ENCODE measurements around the gene CDC42BPB. TPM values are rescaled to one million over a fixed set of nuclear protein-coding genes. Genes with fewer than 3 reads are reported as not detected.

Gene CDC42BPB
- total RNA-seq, 1 donor from 2014 or later = 116 TPM

GRCh38 chr14:103016594-103016993 lies 40.8 kb downstream of the CDC42BPB start:
- Histone ChIP-seq H2AFZ (ENCODE audit: low read depth, low read length) (no peak overlapping the region), H4K20me1 (ENCODE audit: insufficient read depth, low read length) (peaks cover 94% of the 10 kb centered on the region), H3K4me2 (ENCODE audit: low read length) (no peak overlapping the region), H3K9ac (ENCODE audit: low read length) (no peak overlapping the region), H3K4me3 (ENCODE audit: insufficient read depth, low read depth, low read length) (no peak overlapping the region), H3K79me2 (ENCODE audit: insufficient read depth, low read length) (peaks cover 93% of the 10 kb centered on the region), H3K36me3 (ENCODE audit: insufficient read depth, low read length) (no peaks in the 10 kb centered on the region), H3K27ac (ENCODE audit: low read depth, low read length) (no peak overlapping the region), H3K27me3 (ENCODE audit: insufficient read depth, low read length) (no peaks in the 10 kb centered on the region), H3K4me1 (ENCODE audit: insufficient read depth, low read length) (peaks cover 17% of the 10 kb centered on the region), H3K9me3 (ENCODE audit: insufficient read depth, low read depth, low read length) (no peaks in the 10 kb centered on the region)
- no peak for TF ChIP-seq EZH2 (IDR thresholded peaks at IDR 0.05; ENCODE audit: insufficient read depth, low read length)
- no peak for TF ChIP-seq CTCF (IDR thresholded peaks at IDR 0.05; ENCODE audit: insufficient read depth, low read depth, low read length)
- no peaks in the 10 kb centered on the region for H3K27me3 Mint-ChIP-seq (ENCODE audit: low read depth, unreplicated experiment)
- H3K36me3 Mint-ChIP-seq (ENCODE audit: low read depth, unreplicated experiment) = peaks cover 19% of the 10 kb centered on the region
- H3K27ac Mint-ChIP-seq (ENCODE audit: unreplicated experiment) = peak overlapping the region; percentile 26
- H3K9me3 Mint-ChIP-seq (ENCODE audit: unreplicated experiment) = no peaks in the 10 kb centered on the region
- no peak for FAIRE-seq
- H3K4me3 Mint-ChIP-seq (ENCODE audit: unreplicated experiment) = no peak overlapping the region
- H3K4me1 Mint-ChIP-seq (ENCODE audit: low read depth, unreplicated experiment) = peaks cover 41% of the 10 kb centered on the region
- DNase-seq (ENCODE audit: low read depth) = no peak

- no peaks in the 10 kb centered on the region for H3K9me3 Mint-ChIP-seq (ENCODE audit: unreplicated experiment)
- H3K27me3 Mint-ChIP-seq (ENCODE audit: low read depth, unreplicated experiment) = no peaks in the 10 kb centered on the region
- DNase-seq (ENCODE audit: low read depth) (no peak), FAIRE-seq (no peak)
- H3K4me3 ChIP-seq (ENCODE audit: insufficient read depth, low read depth, low read length) = no peak overlapping the region
- H3K27ac ChIP-seq (ENCODE audit: low read depth, low read length) = no peak overlapping the region
- H3K27ac Mint-ChIP-seq (ENCODE audit: unreplicated experiment) = no peak overlapping the region
- H3K27me3 ChIP-seq (ENCODE audit: insufficient read depth, low read length) = no peaks in the 10 kb centered on the region
- H3K79me2 ChIP-seq (ENCODE audit: insufficient read depth, low read length) = peaks cover 93% of the 10 kb centered on the region
- no peak overlapping the region for H3K4me3 Mint-ChIP-seq (ENCODE audit: unreplicated experiment)
- peaks cover 21% of the 10 kb centered on the region for H3K4me1 ChIP-seq (ENCODE audit: insufficient read depth, low read length)
- no peaks in the 10 kb centered on the region for H3K9me3 ChIP-seq (ENCODE audit: insufficient read depth, low read depth, low read length)
- H3K9ac ChIP-seq (ENCODE audit: low read length) = no peak overlapping the region
- H4K20me1 ChIP-seq (ENCODE audit: insufficient read depth, low read length) = peaks cover 97% of the 10 kb centered on the region
- peaks cover 43% of the 10 kb centered on the region for H3K4me1 Mint-ChIP-seq (ENCODE audit: low read depth, unreplicated experiment)
- peaks cover 21% of the 10 kb centered on the region for H3K36me3 Mint-ChIP-seq (ENCODE audit: low read depth, unreplicated experiment)
- no peaks in the 10 kb centered on the region for H3K36me3 ChIP-seq (ENCODE audit: insufficient read depth, low read length)
- H2AFZ ChIP-seq (ENCODE audit: low read depth, low read length) = no peak overlapping the region
- no peak for TF ChIP-seq CTCF (IDR thresholded peaks at IDR 0.05; ENCODE audit: insufficient read depth, low read depth, low read length)
- no peak for TF ChIP-seq EZH2 (IDR thresholded peaks at IDR 0.05; ENCODE audit: insufficient read depth, low read length)
- H3K4me2 ChIP-seq (ENCODE audit: low read length) = no peak overlapping the region
Observed at GRCh38 chr14:103016071-103016470, 41.3 kb downstream of the CDC42BPB start.

GRCh38 chr14:103015426-103015825 lies 41.9 kb downstream of the CDC42BPB start:
- H3K36me3 Mint-ChIP-seq (ENCODE audit: low read depth, unreplicated experiment) = peaks cover 19% of the 10 kb centered on the region
- Histone ChIP-seq H3K27me3 (ENCODE audit: insufficient read depth, low read length) (no peaks in the 10 kb centered on the region), H3K36me3 (ENCODE audit: insufficient read depth, low read length) (no peaks in the 10 kb centered on the region), H3K9ac (ENCODE audit: low read length) (peak overlapping the region; percentile 63), H2AFZ (ENCODE audit: low read depth, low read length) (no peak overlapping the region), H3K9me3 (ENCODE audit: insufficient read depth, low read depth, low read length) (no peaks in the 10 kb centered on the region), H3K4me3 (ENCODE audit: insufficient read depth, low read depth, low read length) (no peak overlapping the region), H3K79me2 (ENCODE audit: insufficient read depth, low read length) (peaks cover 87% of the 10 kb centered on the region), H4K20me1 (ENCODE audit: insufficient read depth, low read length) (peaks cover 94% of the 10 kb centered on the region), H3K4me1 (ENCODE audit: insufficient read depth, low read length) (peaks cover 26% of the 10 kb centered on the region), H3K27ac (ENCODE audit: low read depth, low read length) (no peak overlapping the region), H3K4me2 (ENCODE audit: low read length) (peak overlapping the region; percentile 78)
- no peaks in the 10 kb centered on the region for H3K27me3 Mint-ChIP-seq (ENCODE audit: low read depth, unreplicated experiment)
- peak overlapping the region; percentile 4 for H3K4me3 Mint-ChIP-seq (ENCODE audit: unreplicated experiment)
- H3K4me1 Mint-ChIP-seq (ENCODE audit: low read depth, unreplicated experiment) = peaks cover 48% of the 10 kb centered on the region
- no peak for FAIRE-seq
- H3K27ac Mint-ChIP-seq (ENCODE audit: unreplicated experiment) = peak overlapping the region; percentile 15
- H3K9me3 Mint-ChIP-seq (ENCODE audit: unreplicated experiment) = peaks cover under 1% of the 10 kb centered on the region
- TF ChIP-seq EZH2 (IDR thresholded peaks at IDR 0.05; ENCODE audit: insufficient read depth, low read length) (no peak), CTCF (IDR thresholded peaks at IDR 0.05; ENCODE audit: insufficient read depth, low read depth, low read length) (no peak)
- DNase-seq (ENCODE audit: low read depth) = no peak
